Stimulated activated CD4-positive, alpha-beta T cell treated with anti-CD3 and anti-CD28 coated beads, Interleukin-2, amount 100 ng/mL, for 24 hours (primary cell): ENCODE results near the gene RAB40C.
A peak's percentile ranks its signal among the peaks of the same experiment; 100 is the strongest.
"Not testable (repeated sequence)": the region's sequence is repeated elsewhere in the genome, so short reads cannot be mapped to it uniquely, and the experiment has no call there.

Source experiments
- DNase-seq, 2 donors: peaks; one replicate each; pipeline ENCODE4 v3.0.0-alpha.2; 2020

The RAB40C gene

DNA sequence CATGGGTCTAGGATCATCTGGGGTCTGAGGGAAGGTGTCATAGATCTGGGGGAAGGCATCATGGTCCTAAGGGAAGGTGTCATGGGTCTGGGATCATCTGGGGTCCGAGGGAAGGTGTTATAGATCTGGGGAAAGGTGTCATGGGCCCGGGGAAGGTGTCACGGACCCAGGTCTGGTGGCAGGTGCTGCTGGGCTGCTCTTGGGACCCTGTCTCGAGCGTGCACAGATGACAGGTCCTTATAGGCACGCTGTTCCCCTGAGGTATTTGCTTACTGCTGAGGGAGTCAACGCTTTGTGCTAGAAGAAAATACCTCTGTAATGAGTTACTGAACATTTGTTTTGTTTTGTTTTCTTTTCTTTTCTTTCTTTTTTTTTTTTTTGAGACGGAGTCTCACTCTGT is 1.4 kb downstream of the RAB40C start:
- no peak for DNase-seq

DNA sequence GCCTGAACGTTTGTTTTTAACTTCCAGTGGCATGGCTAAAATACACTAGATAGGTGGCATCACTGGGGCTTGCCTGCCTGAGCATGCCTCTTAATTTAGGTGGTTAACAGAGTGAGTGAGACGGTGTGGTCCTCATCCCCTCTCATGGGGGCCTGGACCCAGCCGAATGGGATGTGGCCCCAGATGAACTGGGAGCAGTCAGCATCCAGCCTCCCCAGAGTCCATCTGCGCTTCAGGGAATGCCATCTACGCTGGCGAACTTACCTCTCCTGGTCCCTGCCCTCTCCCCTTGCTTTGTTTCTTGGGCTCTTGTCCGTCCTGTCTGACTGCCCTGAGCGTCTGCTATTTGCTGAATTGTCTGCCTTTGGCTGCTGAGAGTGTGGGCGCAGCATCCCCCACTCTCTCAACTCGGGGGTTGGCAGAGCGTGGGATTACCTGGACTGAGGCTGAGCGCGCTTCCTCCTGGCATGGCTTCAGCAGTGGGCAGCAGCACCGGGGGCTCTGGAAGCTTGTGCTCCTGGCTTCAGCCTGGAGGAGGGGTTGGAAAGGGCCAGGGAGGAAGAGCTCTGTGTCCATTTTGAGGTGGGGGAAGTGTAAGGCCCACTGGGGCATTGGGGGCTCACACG is 2.1 kb downstream of the RAB40C start:
- DNase-seq = no peak

DNA sequence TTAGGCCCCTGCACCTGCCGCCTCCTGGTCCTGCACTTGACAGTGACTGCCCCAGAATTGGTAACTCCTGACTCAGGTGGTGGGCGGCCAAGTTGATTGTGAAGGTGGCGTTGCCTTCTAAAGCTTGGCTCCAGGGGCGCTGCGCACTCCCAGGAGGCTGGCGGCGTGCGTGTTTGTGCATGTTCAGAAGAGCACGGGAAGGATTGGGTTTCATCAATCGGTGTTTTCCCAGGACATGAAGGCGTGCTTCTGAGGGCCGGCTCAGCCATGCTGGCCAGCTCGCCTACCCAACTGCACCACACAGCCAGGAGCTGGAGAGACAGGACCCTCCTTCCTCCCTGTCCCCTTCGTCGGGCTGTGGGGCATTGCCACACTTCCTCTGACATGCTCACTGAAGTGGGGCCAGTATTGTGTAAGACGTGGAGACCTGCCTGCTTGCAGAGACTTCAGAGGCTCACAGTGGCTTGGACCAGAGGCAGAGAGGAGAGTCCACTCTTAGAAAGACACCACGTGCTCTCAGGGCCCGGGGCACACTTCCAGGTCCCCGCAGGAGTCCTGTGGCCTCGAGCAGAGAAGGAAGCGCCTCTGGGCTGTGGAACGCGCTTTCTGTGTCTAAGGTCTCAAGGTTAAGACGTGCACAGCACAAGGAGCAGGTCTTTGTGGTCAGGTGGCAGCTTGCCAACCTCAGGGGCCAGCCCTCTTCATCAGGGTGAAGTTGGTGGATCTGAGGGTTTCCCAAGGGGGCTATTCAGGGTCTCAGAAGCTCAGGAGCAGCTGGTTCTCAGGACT is 2.8 kb downstream of the RAB40C start:
- no peak for DNase-seq

DNA sequence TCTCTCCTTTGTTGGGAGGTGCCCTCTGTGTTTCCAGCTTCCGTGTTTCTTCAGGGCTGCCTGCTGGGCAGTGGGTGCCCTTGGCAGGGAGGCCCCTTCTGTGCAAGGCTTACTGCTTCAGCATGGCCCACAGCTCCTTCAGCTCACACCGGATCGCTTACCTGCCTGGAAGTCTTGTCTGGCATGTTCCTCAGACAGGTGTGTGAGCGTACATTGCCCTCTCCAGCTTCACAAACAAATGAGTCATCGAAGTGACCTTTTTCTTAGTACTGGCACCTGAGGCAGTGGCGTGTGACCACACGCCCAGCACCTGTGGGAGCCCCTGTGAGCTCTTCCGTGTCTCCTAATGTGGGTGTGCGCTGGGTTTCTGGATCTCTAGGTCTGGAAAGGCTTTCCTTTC is 3.5 kb downstream of the RAB40C start:
- DNase-seq = no peak

DNA sequence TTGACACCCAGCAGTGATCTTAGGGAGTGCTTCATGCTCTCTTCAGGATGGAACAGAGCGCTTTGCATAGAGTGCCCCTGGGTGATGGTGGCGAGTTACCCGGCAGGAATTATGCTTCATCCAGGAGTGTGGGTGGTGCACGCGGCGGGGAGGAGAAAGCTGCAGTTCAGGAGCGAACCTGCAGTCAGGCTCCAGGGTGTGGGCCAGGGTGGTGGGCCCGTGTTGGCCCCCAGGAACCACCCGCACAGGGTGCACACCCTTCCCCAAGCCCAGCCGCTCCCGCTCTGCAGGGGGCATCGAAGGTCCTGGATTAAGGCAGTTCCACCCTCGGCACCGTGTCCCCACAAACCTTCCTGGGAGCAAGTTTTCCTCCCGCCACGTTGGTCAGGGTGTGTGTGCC is 3.9 kb downstream of the RAB40C start:
- DNase-seq = no peak

DNA sequence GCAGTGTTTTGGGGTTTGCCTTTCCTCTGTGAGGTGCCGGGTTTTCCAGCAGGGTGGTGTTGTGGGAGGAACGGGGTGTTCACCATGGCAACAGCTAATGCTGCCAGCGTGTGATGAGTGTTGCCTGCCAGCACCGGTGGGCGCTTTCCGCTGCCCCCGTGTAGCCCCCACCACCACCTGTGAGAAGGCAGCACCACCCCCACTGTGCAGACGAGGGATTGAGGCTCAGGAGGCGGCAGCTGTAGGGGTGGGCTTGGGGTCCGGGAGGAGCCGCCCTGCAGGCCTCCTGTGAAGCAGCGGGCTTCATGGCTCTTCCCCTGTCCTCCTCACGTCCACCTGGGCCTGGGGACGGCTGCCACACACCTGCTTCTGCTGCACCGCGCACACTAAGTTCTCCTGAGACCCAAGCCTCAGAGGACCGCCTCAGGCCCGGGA is 5.2 kb downstream of the RAB40C start:
- no peak for DNase-seq

DNA sequence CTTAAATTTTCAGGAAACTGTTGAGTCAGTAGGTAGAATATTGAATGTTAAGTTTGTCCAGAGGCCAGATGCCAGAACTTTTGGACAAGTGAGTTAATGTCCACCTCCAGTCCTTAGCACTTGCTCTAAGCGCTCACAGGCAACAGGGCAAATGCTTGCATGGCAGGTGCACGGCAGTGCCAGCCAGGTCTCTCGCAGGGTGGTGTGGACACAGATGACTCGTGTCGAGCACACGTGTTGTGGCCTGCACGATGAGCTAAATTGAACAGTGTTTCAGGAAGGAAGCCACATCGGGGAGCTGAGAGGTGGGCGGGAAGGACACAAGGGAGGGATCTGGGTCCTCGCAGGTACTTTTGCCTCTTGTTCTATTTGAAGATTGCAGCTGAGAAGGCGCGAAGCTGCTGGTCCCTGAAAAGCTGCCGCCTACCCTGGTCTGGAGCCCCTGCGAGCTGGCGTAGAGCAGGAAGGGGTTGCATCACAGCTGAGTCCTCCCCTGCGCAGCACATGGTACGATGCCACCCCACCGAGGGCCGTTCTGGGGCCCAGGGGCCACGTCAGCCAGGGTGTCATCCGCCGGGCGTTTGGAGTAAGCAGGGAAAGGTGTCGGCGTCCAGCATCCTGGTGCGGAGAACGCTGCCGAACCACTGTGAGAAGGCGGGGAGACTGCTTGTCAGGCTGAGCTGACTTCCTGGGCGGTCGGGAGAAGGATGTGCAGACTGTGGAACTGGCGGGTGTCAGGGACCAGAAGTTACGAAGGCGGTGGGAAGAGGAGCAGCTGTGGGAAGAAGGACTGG is 6.3 kb downstream of the RAB40C start:
- no peak for DNase-seq

DNA sequence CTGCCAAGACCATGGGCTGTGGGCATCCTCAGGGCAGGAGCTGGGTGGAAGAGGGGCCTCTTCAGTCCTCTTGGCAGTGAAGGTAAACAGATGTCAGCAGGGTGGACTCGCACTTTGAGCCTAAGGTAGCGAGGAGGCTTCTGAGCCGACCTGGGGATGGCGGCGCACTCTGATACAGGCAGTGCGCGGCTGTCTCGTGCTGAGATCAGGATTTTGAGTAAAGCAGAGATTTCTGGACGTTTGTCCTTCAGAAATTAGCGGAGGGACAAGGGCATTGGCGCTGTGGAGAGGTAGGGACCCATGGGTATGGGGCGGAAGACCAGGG is 6.8 kb downstream of the RAB40C start:
- DNase-seq = no peak

DNA sequence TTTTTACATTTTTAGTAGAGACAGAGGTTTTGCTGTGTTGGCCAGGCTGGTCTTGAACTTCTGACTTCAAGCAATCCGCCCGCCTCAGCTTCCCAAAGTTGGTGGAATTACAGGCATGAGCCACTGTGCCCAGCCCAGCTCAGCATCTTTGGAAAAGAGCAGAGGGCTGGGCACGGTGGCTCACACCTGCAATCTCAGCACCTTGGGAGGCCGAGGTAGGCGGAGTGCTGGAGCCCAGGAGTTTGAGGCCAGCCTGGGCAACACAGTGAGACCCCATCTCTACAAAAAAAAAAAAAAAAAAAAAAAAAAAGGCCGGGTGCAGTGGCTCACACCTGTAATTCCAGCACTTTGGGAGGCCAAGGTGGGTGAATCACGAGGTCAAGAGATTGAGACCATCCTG is 7.8 kb downstream of the RAB40C start:
- DNase-seq = not testable (repeated sequence)

DNA sequence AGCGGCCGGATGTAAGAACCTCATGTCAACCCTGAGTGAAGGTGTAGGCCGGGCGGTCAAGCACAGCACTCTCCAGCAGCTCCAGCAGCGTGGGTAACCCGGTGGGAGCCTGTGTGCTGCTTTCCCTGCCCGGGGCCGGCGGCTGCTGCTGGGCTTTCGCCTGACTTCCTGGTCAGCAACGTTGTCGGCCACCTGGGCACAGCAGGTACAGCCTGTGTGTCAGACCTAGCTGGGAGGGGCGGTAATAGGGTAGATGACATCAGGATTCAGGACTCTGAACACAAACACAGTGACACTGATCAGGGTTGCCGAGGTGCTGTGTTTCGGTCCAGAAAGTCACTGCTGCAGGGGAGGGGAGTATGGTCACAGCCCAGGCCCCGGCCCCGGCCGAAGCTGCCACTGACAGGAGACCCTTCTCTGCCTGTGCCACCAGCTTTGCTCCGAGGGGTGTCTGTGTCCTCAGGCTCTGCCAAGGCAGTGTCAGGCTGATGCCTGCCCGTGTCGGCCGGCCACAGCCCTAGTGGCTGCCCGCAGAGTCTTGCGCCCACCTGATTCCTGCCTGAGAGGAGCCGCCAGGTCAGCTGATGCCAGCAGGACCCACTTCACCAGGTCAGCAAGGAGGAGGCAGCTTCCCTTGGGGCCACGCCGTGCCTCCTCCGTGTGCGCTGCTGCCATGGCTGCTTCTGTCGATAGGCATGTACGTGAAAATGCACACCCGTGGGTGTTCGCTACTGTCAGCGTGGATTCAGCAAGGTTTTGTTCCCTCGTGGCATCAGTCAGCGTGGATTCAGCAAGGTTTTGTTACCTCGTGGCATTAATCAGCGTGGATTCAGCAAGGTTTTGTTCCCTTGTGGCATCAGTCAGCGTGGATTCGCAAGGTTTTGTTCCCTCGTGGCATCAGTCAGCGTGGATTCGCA is 9.2 kb downstream of the RAB40C start:
- DNase-seq = no peak

DNA sequence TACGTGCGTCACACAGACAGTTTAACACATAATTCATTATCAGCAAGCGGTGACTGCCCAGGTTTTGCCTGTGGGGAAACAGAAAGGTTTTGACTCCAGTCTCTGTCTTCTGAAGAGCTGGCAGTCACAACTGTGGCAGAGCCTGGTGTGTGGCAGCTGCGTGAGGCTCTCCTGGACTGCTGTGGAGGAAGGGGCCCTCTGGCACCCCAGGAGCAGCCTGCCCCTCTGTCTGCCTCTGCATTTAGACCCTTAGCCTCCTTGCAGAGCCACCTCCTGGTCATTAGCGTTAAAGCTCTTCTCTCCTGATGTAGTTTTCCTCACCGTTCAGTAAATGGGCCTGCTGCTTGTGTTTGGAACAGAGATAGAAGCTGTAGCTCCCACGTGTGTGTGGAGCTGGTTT is 10.9 kb downstream of the RAB40C start:
- DNase-seq = no peak

DNA sequence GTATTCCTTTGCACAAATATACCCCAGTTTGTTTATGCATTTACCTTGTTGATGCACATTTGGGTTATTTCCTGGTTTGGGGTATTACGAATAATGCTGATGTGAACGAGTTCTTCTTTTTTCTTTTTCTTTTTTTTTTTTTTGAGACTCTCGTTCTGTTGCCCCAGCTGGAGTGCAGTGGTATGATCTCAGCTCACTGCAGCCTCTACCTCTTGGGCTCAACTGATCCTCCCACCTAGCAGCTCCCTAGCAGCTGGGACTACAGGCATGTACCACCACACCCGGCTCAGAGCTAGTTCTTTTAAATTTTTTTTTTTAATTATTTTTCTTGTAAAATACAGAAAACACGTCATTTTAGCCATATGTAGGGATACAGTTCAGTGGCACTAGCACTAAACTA is 14.1 kb downstream of the RAB40C start:
- no peak for DNase-seq

DNA sequence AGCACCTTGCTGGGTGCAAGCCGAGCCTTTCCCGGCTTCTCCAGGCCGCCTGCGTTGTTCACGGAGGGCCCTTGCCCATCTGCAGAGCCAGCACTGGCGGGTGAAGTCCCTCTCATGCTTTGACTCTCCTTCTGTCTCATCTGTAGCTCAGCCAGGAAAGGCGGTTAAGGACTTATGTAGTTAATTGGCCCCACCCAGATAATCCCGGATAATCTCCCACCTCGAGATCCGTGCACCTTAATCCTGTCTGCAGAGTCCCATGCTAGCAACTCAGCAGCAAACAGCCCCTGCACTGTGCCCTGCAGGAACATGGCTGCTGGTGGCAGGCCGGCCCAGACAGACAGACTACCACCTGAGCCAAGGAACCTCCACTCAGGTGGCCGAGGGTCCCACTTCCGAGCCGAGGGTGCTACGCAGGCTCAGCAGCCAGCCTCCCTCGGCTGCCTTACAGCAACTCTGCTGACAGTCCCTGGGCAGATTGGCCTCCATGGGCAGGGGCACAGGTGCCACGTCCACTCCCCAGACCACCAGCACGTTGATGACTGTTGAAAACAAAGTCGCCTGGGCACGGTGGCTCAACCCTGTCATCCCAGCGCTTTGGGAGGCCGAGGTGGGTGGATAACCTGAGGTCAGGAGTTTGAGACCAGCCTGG is 16.9 kb downstream of the RAB40C start:
- DNase-seq = no peak

DNA sequence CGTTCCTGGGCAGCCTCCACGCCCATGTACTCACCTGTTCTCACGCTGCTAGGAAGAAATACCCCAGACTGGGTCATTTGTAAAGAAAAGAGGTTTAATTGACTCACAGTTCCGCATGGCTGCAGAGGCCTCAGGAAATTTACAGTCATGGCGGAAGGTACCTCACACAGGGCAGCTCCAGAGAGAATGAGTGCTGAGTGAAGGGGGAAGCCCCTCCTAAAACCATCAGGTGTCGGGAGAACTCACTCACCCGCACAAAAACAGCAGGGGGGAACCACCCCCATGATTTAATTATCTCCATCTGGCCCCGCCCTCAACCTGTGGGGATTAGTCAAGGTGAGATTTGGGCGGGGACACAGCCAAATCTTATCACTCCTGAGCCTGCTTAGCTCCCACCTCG is 18.2 kb downstream of the RAB40C start:
- peak; percentile 31 to 65 for DNase-seq

DNA sequence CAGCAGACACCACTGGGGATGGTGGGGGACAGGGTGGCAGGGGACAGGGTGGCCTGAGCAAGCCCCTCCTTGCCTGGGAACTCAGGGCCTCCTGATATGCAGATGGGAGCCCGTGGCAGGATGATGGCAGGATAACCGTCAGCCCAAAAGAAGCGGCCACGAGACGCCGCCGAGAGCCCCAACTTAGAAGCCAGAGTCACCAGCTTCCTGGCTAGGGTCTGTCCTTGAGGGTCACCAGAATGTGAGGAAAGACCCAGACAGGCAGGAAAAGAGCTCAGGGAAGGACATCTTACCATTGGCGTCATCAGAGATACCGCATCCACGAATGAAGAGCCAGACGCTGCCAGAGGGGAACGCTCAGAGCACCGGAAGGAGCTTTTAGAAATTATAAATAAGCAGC is 19.4 kb downstream of the RAB40C start:
- DNase-seq = no peak

DNA sequence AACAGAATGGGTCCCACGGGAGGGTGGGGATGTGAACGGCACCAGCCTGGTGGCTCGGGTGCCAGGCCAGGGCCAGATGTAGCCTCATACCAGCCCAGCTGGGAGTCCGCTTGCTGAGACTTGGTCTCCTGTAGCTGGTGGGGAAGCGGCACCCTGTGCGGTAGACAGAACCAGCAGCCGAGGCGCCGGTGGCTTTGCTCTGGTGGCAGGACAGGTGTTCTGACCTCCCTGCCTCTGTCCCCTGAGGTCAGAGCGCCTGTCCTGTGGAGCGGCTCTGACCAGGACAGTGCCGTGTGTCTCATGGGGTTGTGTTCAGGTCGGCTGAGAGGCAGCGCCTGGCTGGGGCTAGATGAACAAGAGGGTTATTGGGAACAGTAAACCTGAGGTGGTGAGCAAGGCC is 20.1 kb downstream of the RAB40C start:
- DNase-seq = no peak

DNA sequence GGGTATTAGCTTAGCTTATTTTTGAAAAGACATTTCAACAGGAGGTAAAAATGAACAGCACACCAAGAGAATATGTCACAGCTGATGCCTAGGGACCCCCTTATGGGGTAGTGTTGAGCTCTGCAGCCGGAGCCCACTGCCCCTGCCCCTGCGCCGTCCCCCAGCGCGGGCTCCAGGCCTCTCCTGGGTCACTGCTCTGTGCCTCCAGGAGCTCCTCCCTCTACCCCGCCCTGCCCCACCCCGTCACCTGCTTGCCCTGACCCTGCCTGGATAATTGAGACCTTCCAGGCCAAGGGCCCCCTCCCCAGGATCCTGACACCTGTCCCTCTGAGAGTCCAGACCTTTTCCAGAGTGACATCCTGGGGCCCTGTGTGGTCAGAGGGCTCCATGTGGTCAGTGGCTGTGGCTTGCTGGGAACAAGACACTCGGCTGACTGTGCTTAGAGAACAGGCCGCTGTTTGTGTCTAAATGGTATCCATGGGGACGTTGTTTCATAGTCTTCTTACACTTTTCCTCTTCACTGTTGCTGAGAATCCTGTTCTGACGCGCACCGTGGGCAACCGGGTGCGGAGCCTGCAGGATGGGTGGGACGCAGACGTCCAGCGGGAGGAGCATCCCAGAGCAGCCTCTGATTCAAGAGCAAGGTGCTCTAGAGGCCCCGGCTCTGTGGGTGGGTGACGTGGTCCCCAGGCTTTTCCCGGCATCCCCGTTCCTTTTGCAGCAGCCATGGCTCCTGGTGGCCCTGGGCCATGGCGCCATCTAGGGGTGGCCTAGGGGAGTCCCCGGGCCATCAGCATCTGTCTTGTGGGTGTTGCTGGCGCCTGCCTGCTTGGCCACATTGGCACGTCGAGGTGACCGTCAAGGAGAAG is 20.9 kb downstream of the RAB40C start:
- DNase-seq = peak; percentile 73 to 74

DNA sequence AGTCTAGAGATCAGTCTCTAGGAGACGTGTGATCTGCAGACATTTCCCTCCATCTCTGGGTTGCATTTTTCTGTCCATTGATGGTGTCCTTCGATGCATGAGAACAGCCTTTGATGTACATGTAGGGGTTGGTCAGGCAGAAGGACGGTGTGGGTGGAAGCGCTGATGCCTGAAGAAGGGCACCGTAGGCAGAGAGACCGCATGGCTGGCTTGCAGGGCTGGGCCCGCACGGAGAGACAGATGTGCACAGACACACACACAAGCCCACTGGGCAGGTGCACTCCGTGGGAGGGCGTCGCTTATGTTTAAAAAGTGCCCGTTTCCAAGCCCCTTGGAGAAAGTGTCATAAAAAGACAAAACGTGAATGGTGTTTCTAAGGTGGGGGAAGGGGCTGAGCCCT is 25.3 kb downstream of the RAB40C start:
- no peak for DNase-seq

DNA sequence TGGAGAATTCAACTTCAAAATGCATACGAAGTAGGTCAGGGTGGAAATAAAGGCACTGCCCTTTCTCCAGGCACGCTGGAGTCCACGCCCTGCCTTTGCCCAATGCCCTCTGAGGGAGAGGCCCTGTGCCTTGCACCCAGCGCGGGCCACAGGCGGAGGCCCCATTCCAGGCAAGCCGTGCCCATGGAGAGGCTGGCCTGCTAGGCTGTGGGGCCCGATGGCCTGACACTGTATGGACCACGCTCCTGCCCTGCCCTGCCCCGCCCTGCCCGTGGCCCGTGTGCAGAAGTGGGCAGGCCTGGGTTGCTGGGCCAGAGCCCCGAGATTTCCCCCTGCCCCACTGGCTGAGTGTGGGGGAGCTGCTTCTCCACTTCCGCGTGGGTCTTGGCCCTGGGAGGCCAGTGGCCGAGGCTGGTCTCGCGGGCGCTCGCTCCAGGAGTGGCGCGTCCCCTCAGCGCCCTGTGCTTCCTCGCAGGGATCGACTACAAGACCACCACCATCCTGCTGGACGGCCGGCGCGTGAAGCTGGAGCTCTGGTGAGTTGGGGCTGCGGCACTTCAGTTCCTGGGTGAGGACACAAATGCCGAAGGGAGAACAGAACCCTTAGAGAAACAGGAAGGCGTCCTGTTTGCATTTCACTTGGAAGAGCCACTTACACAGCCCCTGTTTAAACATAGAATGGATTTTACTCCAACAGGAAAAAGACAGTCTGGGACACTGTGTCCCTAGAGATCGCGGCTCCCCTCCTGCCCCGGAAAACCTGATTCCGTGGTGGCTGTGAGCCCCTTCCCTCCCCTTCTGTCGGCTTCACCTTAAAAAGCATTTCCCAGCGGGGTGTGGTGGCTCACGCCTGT is 27.1 kb downstream of the RAB40C start:
- no peak for DNase-seq

DNA sequence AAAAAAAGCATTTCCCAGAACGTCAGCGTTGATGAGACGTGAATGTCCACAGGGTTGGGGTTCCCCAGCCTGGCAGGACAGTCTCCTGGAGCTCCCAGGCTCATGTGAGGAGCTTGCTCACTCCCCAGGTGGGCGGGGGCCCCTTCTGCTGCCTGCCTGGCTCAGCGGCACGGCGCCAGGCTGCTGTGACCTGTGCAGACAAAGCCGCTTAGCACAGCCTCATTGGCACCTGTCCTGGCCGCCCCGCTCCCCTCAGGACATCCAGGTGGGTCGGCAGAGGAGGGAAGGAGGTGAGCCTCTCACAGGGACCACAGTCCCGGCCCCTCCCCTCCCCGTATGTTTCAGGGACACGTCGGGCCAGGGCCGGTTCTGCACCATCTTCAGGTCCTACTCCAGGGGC is 28.0 kb downstream of the RAB40C start:
- no peak for DNase-seq
